ENCODE measurements around the gene CRTC1.

The CRTC1 gene

DNA sequence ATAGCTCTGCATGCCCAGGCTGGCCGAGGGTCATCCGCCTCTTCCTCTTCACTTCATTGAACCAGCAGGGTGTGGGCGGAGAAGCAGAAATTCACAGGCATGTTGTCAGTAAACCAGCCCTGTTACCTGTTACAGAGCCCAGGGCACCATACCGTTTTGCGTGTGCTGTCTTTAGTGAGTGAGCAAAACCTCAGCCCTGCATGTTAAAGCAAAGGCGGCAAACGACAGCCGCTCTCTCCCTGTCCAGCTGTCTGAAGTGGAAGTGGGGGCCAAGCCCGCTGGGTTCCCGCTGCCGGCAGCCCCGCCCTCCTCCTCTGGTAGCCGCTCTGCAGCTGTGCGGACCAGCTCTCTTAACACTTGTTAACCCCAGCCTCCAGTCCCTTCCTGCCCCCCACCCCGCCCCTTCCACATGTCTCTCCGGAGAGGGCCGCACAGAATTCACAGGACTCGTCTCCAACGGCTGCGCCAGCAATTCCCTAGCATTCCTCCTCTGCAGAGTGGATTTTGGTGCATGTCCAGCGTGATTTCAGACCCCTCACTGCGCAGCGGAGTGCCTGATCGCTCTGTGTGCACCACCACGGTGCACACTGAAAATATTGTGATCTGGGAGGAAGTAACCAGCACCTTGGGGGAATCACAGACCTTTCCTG lies 34.0 kb upstream of the CRTC1 start:
- Mint-ChIP-seq H3K4me1 (peaks cover 24% of the 10 kb centered on the region), H3K4me3 (no peak overlapping the region), H3K27me3 (no peaks in the 10 kb centered on the region), H3K36me3 (no peaks in the 10 kb centered on the region), H3K27ac (no peak overlapping the region), H3K9me3 (no peaks in the 10 kb centered on the region)

DNA sequence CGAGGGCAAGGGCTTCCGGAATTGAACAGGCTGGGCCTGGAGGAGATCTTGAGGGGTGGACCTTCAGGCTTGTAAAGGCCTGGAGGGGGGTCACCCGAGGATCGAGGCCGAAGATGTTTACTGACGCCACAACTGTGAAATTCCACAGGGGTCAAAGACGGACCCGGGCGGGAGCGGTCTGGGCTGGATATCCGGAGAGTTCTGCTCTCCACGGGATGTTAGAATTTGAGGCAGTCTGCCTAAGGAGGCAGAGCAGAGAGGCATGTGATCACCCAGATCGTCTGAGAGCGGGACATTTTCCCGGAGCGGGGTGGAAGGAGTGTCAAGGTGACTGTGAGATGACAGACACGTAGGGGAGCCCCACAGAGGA lies 33.5 kb upstream of the CRTC1 start:
- Mint-ChIP-seq H3K4me1 (peaks cover 25% of the 10 kb centered on the region), H3K27ac (no peak overlapping the region), H3K36me3 (no peaks in the 10 kb centered on the region), H3K4me3 (no peak overlapping the region), H3K27me3 (no peaks in the 10 kb centered on the region), H3K9me3 (no peaks in the 10 kb centered on the region)

DNA sequence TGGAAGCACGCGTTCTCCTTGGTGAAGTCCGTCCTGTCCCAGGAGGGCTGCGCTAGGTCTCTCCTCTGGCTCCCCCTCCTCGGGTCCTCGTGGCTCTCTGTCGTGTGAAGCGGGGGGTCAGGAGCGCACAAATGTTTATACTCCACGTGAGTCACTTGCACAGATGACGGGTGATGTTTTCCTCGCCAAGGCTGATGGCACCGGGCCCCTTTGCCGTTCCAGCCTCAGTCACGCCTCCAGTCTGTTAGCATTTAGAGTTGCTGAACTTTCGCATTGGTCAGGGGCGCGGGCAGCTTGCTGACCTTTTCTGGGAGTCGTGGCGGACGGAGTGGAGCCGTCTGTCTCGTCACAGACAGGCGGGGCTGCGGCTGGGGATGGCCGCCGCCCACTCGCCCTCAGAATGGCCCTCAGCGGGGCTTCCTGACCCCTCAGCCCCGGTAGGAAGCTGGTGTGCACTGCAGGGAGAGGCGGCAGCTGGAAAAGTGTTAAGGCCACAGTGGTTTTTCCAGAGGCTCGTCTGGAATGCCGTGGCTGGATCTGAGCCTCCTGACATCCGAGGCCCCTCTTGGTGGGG lies 32.9 kb upstream of the CRTC1 start:
- Mint-ChIP-seq H3K27ac (no peak overlapping the region), H3K36me3 (no peaks in the 10 kb centered on the region), H3K4me1 (peaks cover 25% of the 10 kb centered on the region), H3K4me3 (no peak overlapping the region), H3K9me3 (no peaks in the 10 kb centered on the region), H3K27me3 (no peaks in the 10 kb centered on the region)

DNA sequence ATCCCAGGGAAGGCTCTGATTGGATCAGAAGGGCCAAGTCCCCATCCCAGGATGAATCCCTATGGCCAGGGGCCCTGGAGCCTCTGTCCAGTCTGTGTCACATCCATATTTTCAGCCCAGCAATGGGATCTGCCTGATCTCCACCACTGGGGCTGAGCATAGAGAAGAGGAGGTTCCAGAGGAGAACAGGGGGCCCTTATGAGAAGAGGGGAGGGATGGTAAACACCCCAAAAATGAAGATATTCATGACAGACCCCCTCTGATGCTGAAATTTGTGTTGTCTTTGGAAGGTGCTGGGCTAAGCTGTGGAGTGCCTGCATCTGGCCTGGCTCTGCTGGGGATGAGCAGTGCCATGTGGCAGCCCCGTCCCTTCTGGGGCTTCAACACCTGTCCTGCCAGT lies 32.2 kb upstream of the CRTC1 start:
- Mint-ChIP-seq H3K27ac (no peak overlapping the region), H3K9me3 (no peaks in the 10 kb centered on the region), H3K36me3 (no peaks in the 10 kb centered on the region), H3K4me1 (peaks cover 25% of the 10 kb centered on the region), H3K27me3 (no peaks in the 10 kb centered on the region), H3K4me3 (no peak overlapping the region)

DNA sequence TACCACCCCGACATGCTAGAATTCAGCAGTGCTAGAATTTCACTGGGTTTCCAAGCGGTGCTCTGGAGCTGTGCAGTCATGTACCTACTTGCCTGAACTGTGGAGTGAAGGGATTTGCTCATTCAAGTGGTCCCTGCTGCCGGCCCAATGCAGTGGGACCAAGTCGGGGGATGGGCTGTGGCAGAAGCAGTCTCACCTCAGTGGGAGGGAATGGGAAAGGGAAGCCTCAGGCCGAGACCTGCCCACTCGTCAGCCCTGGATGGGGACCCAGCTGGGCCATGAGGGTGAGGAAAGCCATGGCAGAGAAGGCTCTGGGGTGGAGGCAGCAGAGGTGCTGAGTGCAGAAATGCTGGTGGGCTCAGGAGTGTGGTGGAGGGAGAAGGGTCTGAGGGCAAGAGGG lies 31.7 kb upstream of the CRTC1 start:
- no peaks in the 10 kb centered on the region for H3K9me3 Mint-ChIP-seq

DNA sequence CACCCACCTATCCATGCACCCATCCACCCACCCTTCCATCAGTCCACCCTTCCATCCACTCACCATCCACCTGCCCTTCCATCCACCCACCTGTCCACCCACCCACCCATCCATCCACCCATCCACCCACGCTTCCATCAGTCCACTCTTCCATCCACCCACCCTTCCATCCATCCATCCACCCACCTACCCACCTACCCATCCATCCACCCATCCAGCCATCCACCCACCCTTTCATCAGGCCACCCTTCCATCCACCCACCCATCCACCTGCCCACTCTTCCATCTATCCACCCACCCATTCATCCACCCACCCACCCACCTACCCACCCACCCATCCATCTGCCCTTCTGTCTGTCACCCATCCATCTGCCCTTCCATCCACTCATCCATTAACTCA lies 29.6 kb upstream of the CRTC1 start:
- Mint-ChIP-seq H3K36me3 (no peaks in the 10 kb centered on the region), H3K4me1 (peaks cover 30% of the 10 kb centered on the region)

More for the DNA sequence above, 31.7 kb upstream of the CRTC1 start:
- Mint-ChIP-seq H3K27me3 (no peaks in the 10 kb centered on the region), H3K27ac (peak overlapping the region; percentile 8), H3K4me1 (peaks cover 23% of the 10 kb centered on the region), H3K36me3 (no peaks in the 10 kb centered on the region), H3K4me3 (no peak overlapping the region)

DNA sequence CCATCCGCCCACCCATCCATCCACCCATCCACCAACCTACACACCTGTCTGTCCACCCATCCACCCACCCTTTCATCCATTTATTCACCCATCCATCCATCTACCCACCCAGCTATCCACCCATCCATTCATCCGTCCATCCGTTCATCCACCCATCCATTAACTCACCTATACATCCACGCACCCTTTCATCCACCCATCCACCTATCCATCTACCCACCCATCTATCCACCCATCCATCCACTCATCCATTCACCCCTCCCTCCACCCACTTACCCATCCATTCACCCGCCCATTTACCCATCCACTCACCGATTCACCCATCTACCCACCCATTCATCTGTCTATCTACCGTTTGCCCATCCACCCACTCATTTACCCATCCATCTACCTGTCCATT lies 29.0 kb upstream of the CRTC1 start:
- H3K27ac Mint-ChIP-seq: no peak overlapping the region
- peaks cover 29% of the 10 kb centered on the region for H3K4me1 Mint-ChIP-seq
- no peaks in the 10 kb centered on the region for H3K27me3 Mint-ChIP-seq
- no peaks in the 10 kb centered on the region for H3K9me3 Mint-ChIP-seq
- no peak overlapping the region for H3K4me3 Mint-ChIP-seq
- H3K36me3 Mint-ChIP-seq: no peaks in the 10 kb centered on the region

More for the DNA sequence above, 29.6 kb upstream of the CRTC1 start:
- H3K9me3 Mint-ChIP-seq: no peaks in the 10 kb centered on the region
- H3K27ac Mint-ChIP-seq: peak overlapping the region; percentile 62
- H3K4me3 Mint-ChIP-seq: no peak overlapping the region
- no peaks in the 10 kb centered on the region for H3K27me3 Mint-ChIP-seq

DNA sequence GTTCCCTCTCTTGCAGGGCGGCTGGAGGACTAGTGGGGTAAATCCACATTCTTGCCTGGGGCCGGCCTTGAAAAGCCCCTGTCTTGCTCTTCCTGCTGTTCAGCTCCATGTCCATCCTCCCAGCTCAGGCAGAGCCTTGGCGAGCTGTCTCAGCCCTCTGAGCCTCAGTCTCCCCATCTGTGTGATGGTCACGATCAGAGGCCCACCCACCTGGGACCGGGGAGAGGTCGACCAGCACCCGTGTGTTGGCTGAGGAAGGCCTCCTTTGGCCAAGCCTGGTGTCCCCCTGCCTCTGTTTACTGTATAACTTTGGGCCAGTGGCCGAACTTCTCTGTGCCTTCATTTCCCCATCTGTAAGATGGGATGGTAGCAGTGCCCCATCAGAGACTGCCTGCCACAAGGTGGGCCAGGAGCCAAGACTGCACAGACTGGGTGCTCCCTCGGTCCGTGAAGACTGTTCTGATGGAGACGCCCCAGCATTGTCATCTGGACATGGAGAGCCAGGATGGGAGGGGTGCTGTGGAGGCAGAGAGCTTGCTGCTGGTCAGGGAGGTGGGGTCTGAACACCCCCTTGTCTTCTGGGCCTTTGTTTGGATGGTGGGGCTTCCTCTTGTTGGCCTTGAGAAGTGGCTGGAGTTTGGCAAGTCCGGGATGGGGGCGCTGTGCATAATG lies 28.2 kb upstream of the CRTC1 start:
- H3K9me3 Mint-ChIP-seq: no peaks in the 10 kb centered on the region
- H3K4me3 Mint-ChIP-seq: no peak overlapping the region
- H3K4me1 Mint-ChIP-seq: peaks cover 24% of the 10 kb centered on the region
- no peaks in the 10 kb centered on the region for H3K36me3 Mint-ChIP-seq
- no peaks in the 10 kb centered on the region for H3K27me3 Mint-ChIP-seq
- H3K27ac Mint-ChIP-seq: no peak overlapping the region

DNA sequence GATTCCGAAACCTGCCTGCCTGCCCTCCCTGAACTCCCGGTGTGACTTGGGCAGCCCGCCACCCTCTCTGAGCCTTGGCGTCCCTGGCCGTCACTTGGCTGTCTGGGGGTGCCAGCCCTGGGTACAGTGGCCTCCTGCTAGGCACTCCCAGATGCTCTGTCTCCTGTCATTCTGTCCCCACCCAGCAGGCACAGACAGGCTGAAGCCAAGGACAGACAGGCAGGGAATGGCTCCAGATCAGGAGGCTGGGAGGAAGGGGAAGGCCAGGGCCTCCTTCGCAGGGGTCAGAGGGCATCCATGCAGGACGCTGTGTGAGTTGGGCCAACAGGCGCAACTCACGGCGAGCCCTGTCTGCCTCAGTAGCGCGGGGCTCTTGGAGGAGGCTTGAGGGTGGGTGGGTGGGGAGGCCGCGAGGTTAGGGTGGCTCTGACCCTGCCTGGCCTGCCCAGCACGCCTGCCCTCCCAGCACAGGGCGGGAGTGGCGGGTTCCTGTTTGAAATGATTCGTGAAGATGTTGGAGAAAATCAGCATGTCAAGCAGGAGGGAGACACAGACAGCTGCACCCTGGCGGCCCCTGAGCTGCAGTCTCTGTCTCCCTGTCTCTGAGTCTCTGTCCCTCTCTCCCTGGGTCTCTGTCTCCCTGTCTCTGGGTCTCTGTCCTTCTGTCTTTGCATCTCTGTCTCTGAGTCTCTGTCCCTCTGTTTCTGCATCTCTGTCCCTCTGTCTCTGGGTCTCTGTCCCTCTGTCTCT lies 27.0 kb upstream of the CRTC1 start:
- Mint-ChIP-seq H3K27ac (no peak overlapping the region), H3K9me3 (no peaks in the 10 kb centered on the region), H3K4me3 (no peak overlapping the region), H3K36me3 (no peaks in the 10 kb centered on the region), H3K27me3 (no peaks in the 10 kb centered on the region), H3K4me1 (peaks cover 24% of the 10 kb centered on the region)

DNA sequence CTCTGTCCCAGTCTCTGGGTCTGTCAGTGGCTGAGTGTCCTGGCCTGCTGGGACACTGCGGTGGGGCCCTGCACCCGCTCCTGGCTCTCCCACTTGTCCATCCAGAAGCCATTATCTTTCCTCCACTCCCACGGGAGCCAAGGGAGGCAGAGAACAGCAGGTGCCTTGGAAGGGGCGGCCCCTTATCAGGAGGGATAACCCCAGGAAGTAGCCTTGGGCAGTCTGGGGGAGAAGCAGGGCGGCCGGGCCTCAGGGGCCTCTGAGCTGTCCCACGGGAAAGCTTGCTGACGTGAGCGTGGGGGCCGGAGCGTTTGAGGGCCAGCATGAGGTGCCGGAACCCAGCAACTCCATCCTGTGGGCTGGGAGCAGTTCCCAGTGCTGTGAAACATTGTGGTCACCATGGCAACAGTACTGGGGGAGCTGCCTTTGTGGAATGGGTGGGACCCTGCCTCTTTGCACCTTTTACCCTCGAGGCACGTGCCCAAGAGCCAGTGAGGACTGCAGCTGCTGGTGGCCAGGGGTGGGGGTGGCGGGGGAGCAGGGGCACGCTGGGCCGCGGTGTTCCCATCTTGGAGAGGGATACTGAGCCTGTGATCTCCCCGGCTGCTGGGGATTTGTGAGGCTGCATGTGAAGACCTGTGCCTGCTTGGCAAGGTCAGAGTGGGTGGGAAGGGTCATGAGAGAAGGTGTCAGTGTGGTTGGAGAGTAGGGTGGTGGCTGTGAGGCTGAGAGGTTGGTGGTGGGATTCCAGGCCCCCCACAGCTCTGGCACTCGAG lies 25.7 kb upstream of the CRTC1 start:
- no peaks in the 10 kb centered on the region for H3K36me3 Mint-ChIP-seq
- peak overlapping the region; percentile 70 for H3K27ac Mint-ChIP-seq
- no peaks in the 10 kb centered on the region for H3K27me3 Mint-ChIP-seq
- no peak overlapping the region for H3K4me3 Mint-ChIP-seq
- no peaks in the 10 kb centered on the region for H3K9me3 Mint-ChIP-seq
- peaks cover 25% of the 10 kb centered on the region for H3K4me1 Mint-ChIP-seq

DNA sequence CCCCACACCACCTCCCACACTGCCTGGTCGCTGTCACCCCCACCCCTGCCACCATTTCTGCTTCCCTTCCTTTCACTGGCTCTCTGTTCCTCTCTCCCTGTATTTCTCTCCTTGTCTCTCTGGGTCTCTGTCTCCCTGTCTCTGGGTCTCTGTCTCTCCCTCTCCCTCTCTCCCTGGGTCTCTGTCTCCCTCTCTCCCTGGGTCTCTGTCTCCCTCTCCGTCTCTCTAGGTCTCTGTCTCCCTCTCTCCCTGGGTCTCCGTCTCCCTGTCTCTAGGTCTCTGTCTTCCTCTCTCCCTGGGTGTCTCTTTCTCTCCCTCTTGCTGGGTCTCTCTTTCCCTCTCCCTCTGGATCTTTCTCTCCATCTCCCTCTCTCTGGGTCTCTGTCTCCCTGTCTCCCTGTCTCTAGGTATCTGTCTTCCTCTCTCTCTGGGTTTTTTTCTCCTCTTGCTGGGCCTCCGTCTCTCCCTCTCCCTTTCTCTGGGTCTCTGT lies 25.1 kb upstream of the CRTC1 start:
- Mint-ChIP-seq H3K9me3 (no peaks in the 10 kb centered on the region), H3K4me3 (no peak overlapping the region), H3K27ac (no peak overlapping the region), H3K27me3 (no peaks in the 10 kb centered on the region), H3K4me1 (peaks cover 31% of the 10 kb centered on the region), H3K36me3 (no peaks in the 10 kb centered on the region)

DNA sequence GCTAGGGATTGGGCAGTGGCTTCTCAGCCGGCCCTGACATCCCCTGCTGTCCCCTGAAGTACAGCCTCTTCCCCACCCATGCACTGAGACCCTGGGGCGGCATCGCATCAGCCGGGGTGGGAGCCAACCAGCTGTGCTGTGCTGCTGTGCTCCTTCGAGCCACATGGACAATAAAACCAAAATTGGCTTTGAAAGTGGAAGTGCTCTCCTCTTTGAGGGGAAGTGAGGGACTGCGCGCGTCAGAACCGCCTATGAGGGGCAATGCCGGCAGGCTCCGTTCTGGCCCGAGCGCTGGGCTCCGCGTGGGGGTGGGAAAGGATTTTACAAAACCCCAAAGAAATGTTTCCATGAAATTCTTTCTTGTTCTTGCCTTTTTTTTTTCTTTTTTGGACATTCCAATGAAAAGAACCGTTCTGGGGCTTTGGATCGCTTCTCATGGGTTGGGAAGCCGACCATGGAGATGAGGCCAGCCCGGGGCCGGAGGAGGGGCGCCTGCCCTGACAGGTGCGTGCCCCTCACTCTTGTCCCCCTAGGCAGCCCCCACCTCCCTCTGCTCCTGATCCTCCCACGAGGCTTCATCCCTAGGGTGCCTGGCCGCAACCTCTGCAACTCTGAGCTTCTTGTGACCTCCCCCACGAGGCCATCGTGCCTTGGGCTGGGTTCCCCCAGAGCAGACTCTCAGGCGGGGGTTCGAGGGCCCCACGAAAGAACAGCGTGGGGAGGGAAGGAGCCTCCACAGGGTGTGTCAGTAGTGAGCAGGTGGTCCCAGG lies 24.0 kb upstream of the CRTC1 start:
- Mint-ChIP-seq H3K4me1 (peaks cover 37% of the 10 kb centered on the region), H3K27me3 (no peaks in the 10 kb centered on the region), H3K36me3 (no peaks in the 10 kb centered on the region), H3K4me3 (no peak overlapping the region), H3K27ac (no peak overlapping the region), H3K9me3 (no peaks in the 10 kb centered on the region)

DNA sequence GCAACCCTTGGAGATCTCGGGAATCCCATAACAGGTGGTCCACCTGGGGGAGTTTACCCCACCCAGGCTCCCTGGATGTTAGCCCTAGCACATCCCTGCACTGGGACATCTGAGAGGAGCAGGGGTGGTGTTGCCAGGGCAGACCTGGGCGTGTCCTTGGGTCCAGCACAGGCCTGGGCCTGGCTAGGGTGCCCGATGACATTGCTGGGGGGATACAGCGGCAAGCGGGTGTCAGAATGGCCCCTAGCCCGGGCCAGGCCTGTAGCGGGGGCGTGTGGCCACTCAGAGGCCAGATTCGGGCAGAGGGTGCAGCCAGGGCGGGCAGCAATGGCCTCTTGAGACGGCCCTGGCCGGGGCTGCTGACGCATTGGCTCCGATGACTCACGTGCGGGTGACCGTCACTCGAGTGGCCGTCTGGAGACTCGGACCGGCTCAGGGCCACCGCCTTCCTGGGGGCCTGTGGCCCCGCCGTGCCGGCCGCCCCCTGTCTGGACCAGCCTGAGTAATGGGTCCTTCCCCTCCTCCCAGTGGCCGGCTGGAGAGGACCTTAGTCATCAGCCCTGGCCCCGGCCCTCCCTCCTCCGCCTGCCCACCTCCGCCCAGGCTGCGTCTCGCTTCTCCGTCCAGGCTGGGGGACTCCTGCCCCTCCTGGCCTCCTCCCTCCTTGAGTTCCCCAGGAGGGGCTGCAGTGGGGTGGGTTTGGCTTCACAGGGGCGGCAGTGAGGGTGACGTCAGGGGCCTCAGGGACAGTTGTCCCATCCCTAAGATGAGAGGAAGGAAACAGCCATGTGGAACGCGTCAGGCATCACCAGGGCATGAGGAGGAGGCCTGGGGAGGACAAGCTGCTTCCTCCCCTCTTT lies 23.2 kb upstream of the CRTC1 start:
- no peak overlapping the region for H3K4me3 Mint-ChIP-seq
- no peak overlapping the region for H3K27ac Mint-ChIP-seq
- no peaks in the 10 kb centered on the region for H3K27me3 Mint-ChIP-seq
- H3K9me3 Mint-ChIP-seq: no peaks in the 10 kb centered on the region
- H3K4me1 Mint-ChIP-seq: peaks cover 35% of the 10 kb centered on the region
- no peaks in the 10 kb centered on the region for H3K36me3 Mint-ChIP-seq
